HFFc6 (cell line): ENCODE results near the gene MPZL2. TPM values are rescaled to one million over a fixed set of nuclear protein-coding genes. Genes with fewer than 3 reads are reported as not detected.

Source experiments
- DNase-seq: peaks from one replicate; pipeline ENCODE4 v3.0.0-alpha.2; 2018
- H3K27ac Mint-ChIP-seq: 2 replicates; pipeline ENCODE4 v1.8.0; 2020; ENCODE audit warnings: mild to moderate bottlenecking, mixed read lengths
- H3K27me3 Mint-ChIP-seq: 2 replicates; pipeline ENCODE4 v1.8.0; 2021; ENCODE audit warnings: mild to moderate bottlenecking, moderate library complexity, mixed read lengths; ENCODE audit not compliant: insufficient read depth
- H3K36me3 Mint-ChIP-seq: 2 replicates; pipeline ENCODE4 v1.8.0; 2021; ENCODE audit warnings: low read depth, mixed read lengths
- H3K4me1 Mint-ChIP-seq: 2 replicates; pipeline ENCODE4 v1.8.0; 2020; ENCODE audit warnings: low read depth, mixed read lengths
- H3K4me3 Mint-ChIP-seq: 2 replicates; pipeline ENCODE4 v1.8.0; 2020; ENCODE audit warnings: mild to moderate bottlenecking, moderate library complexity, mixed read lengths
- H3K9me3 Mint-ChIP-seq: 2 replicates; pipeline ENCODE4 v1.8.0; 2020; ENCODE audit warnings: mild to moderate bottlenecking, mixed read lengths
- total RNA-seq, 6 experiments: library from RNA; stranded (reverse); fragmentation: NEBNext Ultra II Directional; extraction: Animal tissue kit (Norgen Biotek cat#: 25700); gene quantifications; 2 replicates in 1 of 6; 3 replicates in 5 of 6; pipeline ENCODE4 v1.2.3, GENCODE V29; 2021
- TF ChIP-seq, protein P1 (sequence below): fragments of 200-600 bp; sonication (generic); IDR thresholded peaks from 2 replicates; pipeline ENCODE4 v1.5.0; 2021; ENCODE audit warnings: antibody characterized with exemption, mild to moderate bottlenecking

The MPZL2 gene
- total RNA-seq, 6 experiments from 2014 or later, result not detected

DNA sequence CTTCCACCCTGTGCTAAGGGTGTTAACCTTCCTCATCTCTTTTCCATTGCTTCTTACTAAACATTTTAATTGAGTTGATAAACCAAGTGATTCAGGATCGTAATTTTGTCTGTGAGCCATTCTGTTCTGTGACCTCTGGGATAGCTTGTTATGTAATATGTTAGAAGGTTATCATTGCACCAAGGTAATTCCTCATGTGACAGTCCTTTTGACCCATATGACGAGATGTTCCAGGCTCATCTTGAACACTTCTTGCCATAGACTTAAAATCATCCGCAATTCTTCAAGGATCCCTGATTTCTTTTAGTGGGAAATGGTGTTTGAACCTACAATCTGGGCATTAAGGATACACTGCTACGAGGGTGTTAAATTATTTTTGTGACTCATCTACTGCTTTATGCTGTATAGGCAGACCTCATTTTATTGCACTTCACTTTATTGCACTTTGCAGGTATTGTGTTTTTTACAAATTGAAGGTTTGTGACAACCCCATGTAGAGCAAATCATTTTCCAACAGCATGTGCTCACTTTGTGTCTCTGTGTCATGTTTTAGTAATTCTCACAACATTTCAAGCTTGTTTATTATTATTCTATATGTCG lies 19.0 kb upstream of the MPZL2 start:
- Mint-ChIP-seq H3K4me1 (no peaks in the 10 kb centered on the region), H3K27me3 (peaks cover 14% of the 10 kb centered on the region; the same call in 1 of the 2 replicates), H3K36me3 (no peaks in the 10 kb centered on the region), H3K27ac (no peak overlapping the region), H3K4me3 (no peak overlapping the region), H3K9me3 (no peaks in the 10 kb centered on the region)
- TF ChIP-seq, protein P1, sequence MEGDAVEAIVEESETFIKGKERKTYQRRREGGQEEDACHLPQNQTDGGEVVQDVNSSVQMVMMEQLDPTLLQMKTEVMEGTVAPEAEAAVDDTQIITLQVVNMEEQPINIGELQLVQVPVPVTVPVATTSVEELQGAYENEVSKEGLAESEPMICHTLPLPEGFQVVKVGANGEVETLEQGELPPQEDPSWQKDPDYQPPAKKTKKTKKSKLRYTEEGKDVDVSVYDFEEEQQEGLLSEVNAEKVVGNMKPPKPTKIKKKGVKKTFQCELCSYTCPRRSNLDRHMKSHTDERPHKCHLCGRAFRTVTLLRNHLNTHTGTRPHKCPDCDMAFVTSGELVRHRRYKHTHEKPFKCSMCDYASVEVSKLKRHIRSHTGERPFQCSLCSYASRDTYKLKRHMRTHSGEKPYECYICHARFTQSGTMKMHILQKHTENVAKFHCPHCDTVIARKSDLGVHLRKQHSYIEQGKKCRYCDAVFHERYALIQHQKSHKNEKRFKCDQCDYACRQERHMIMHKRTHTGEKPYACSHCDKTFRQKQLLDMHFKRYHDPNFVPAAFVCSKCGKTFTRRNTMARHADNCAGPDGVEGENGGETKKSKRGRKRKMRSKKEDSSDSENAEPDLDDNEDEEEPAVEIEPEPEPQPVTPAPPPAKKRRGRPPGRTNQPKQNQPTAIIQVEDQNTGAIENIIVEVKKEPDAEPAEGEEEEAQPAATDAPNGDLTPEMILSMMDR, result no peak
- DNase-seq, result no peak

DNA sequence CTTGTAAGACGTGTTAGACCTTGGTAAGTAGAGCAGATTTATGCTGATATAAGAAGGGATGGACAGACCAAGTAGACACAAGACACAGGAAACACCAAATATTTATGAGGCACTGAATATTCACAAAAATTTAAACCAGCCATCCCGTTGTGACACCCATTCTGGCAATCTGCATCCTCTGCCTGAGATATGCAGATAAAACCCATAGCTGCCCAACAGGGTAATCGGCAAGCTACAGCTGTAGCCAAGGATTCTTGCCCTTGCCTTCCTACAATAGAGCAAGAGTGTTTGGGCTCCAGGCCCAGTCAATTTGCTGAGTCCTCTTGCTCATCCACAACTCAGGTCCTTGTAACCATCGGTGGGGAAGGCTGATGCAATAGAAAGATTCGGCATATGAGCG lies 18.5 kb upstream of the MPZL2 start:
- Mint-ChIP-seq H3K27ac (no peak overlapping the region), H3K36me3 (no peaks in the 10 kb centered on the region), H3K9me3 (no peaks in the 10 kb centered on the region), H3K4me1 (peaks cover under 1% of the 10 kb centered on the region; the same call in 1 of the 2 replicates), H3K4me3 (no peak overlapping the region), H3K27me3 (peaks cover 14% of the 10 kb centered on the region; the same call in 1 of the 2 replicates)
- TF ChIP-seq, protein P1, result no peak
- DNase-seq, result no peak

- no peak overlapping the region for H3K27ac Mint-ChIP-seq
- TF ChIP-seq, protein P1, result no peak
- no peak for DNase-seq
- no peaks in the 10 kb centered on the region for H3K9me3 Mint-ChIP-seq
- H3K36me3 Mint-ChIP-seq, result no peaks in the 10 kb centered on the region
- peaks cover 14% of the 10 kb centered on the region; the same call in 1 of the 2 replicates for H3K27me3 Mint-ChIP-seq
- no peak overlapping the region for H3K4me3 Mint-ChIP-seq
- peaks cover 14% of the 10 kb centered on the region; the same call in 1 of the 2 replicates for H3K4me1 Mint-ChIP-seq
Measured at GRCh38 chr11:118281284-118281683, 17.2 kb upstream of the MPZL2 start.

DNA sequence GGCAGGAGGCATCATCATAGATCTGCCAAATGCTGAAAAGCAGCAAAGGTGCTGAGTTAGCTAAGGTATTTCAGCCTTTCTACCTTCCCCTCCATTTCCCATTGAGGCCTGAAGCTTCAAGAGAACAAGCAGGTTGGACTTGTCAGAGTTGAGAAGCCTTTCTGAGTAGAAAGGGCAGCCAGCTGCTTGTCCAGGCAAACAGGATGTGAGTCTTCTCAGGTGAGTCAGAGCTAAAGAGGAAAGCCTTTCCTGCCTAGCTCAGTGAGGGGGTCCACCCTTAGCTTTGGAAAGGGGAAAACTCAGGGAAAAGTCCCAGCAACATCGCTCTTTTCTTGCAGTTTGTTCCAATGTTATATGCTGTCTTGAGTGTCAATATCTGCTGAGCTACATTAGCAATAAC lies 13.2 kb upstream of the MPZL2 start:
- TF ChIP-seq, protein P1, result no peak
- H3K27ac Mint-ChIP-seq, result no peak overlapping the region
- no peaks in the 10 kb centered on the region for H3K9me3 Mint-ChIP-seq
- DNase-seq, result peak; percentile 30
- H3K4me3 Mint-ChIP-seq, result no peak overlapping the region
- peaks cover 32% of the 10 kb centered on the region for H3K4me1 Mint-ChIP-seq
- H3K36me3 Mint-ChIP-seq, result no peaks in the 10 kb centered on the region
- peaks cover 4% of the 10 kb centered on the region; the same call in 1 of the 2 replicates for H3K27me3 Mint-ChIP-seq

DNA sequence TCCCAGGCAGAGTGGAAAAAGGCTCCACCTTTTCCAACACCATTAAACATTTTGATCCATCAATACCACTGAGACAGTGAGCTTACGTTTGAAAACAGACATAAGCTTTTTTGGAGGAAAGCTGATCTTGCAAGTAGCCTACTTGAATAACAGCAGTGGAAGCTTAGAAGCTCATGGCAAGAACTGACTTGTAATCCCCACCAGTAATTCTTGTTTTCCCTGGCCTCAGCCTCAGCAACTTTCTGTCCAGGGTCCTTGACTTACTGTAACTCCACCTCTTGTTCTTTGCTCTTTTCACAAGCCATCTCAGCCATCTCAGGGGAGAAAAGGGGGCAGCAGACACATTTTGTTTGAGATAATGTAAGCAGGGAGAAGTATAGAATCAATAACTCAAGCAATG lies 12.3 kb upstream of the MPZL2 start:
- H3K27ac Mint-ChIP-seq, result no peak overlapping the region

More for the DNA sequence above, 12.3 kb upstream of the MPZL2 start:
- DNase-seq, result no peak
- H3K27me3 Mint-ChIP-seq, result no peaks in the 10 kb centered on the region; the same call in 1 of the 2 replicates
- TF ChIP-seq, protein P1, result no peak
- H3K9me3 Mint-ChIP-seq, result no peaks in the 10 kb centered on the region
- peaks cover 32% of the 10 kb centered on the region for H3K4me1 Mint-ChIP-seq
- H3K36me3 Mint-ChIP-seq, result no peaks in the 10 kb centered on the region
- no peak overlapping the region for H3K4me3 Mint-ChIP-seq
